HepG2 (cell line): ENCODE data around the gene HIVEP2.

Source experiments
- CTCF ChIP-seq: sonication (generic); formaldehyde crosslinking; IDR thresholded peaks from 2 replicates; pipeline ENCODE4 v1.5.0; 2020; ENCODE audit warnings: mild to moderate bottlenecking, missing genetic modification reagents, moderate library complexity
- ESRRA ChIP-seq: sonication (generic); formaldehyde crosslinking; IDR thresholded peaks from 2 replicates; pipeline ENCODE4 v1.5.1; 2020; ENCODE audit warnings: mild to moderate bottlenecking, low read depth, missing genetic modification reagents
- JUN ChIP-seq: sonication (generic); formaldehyde crosslinking; IDR thresholded peaks from 2 replicates; pipeline ENCODE4 v1.4.0; 2020; ENCODE audit warnings: mild to moderate bottlenecking, missing genetic modification reagents
- KAT2B ChIP-seq: fragments of 150-350 bp; IDR thresholded peaks from 2 replicates; pipeline ENCODE4 v1.6.1; 2014; ENCODE audit warnings: low read depth, low read length, borderline replicate concordance
- POLR2AphosphoS5 ChIP-seq: IDR thresholded peaks from 2 replicates; pipeline ENCODE4 v1.6.1; 2012; ENCODE audit warnings: low read depth, low read length
- ZBTB26 ChIP-seq: IDR thresholded peaks from 2 replicates; pipeline ENCODE4 v1.6.1; 2016; ENCODE audit warnings: missing compliant biosample characterization, missing genetic modification reagents, borderline replicate concordance
- ZFP36L1 ChIP-seq: sonication (generic); formaldehyde crosslinking; IDR thresholded peaks from 2 replicates; pipeline ENCODE4 v1.8.0; 2022; ENCODE audit warnings: mild to moderate bottlenecking, missing genetic modification reagents, moderate library complexity
- ZNF20 ChIP-seq: sonication (generic); formaldehyde crosslinking; IDR thresholded peaks from 2 replicates; pipeline ENCODE4 v1.4.0; 2020; ENCODE audit warnings: mild to moderate bottlenecking, moderate library complexity, missing genetic modification reagents

DNA sequence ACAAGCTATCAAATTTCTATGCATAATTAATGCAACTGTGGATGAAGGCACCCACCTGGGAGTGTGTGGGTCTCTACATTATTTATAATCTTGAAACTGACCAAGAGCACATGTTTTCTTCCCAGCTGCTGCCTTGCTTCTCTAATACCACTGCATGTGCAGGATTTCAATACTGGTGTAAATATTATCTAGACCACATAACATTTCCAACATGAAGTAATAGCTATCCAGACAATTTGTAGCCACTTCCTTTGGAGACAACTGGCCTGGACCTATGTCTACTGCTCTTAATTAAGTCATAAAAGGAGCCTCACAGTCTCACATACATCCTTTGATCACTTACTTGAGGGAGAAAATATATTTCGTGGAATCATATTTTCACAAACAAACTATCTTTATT lies 180.7 kb downstream of the HIVEP2 start:
- TF ChIP-seq POLR2AphosphoS5, result no peak
- TF ChIP-seq ZBTB26 (CRISPR knock-in tag), result no peak
- TF ChIP-seq ESRRA (CRISPR knock-in tag), result no peak
- no peak for TF ChIP-seq ZNF20 (CRISPR knock-in tag)
- TF ChIP-seq CTCF (CRISPR knock-in tag), result no peak
- TF ChIP-seq ZFP36L1 (CRISPR knock-in tag), result no peak
- no peak for TF ChIP-seq JUN (CRISPR knock-in tag)
- no peak for TF ChIP-seq KAT2B
